Superior temporal gyrus (tissue), 1 donor: Measurements from ENCODE around the gene GTPBP1.

Experiments
- DNase-seq: peaks from one replicate; pipeline ENCODE4 v3.0.0-alpha.2; 2016; ENCODE audit errors: extremely low spot score

GTPBP1 gene

DNA sequence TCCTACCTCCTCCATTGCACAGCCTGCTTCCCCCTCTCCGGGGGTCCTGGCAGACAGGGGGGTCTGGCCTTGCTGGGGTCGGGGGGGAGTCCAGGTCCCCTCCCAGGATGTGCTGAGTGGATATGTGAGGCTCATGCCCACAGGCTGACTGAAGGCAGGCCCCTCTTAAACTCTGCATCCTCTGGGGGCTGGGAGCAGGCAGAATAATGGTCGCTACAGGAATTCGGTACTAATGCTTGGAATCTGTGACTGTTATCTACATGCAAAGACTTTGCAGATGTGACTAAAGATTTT lies 51.7 kb downstream of the GTPBP1 start:
- DNase-seq = no peak

GRCh38 chr22:38758276-38758945 lies 52.7 kb downstream of the GTPBP1 start:
- no peak for DNase-seq

DNA sequence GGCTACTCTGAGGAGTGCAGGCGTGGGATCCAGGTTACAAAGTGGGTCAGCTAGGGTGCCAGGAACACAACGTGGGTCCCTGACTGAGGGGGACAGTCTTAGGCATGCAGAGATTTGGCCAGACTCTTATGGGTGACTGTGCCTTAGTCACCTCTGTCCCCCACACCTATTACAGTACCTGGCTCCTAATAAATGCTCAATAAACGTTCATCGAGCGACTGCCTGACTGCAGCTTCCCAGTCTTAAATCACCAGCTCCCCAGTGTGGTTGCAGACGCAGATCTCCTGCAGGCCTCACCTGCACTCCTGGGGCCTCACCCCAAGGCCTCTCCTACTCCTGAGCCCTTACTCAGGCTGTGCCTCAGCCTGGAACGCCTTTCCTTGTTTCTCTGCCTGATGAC lies 53.3 kb downstream of the GTPBP1 start:
- no peak for DNase-seq

DNA sequence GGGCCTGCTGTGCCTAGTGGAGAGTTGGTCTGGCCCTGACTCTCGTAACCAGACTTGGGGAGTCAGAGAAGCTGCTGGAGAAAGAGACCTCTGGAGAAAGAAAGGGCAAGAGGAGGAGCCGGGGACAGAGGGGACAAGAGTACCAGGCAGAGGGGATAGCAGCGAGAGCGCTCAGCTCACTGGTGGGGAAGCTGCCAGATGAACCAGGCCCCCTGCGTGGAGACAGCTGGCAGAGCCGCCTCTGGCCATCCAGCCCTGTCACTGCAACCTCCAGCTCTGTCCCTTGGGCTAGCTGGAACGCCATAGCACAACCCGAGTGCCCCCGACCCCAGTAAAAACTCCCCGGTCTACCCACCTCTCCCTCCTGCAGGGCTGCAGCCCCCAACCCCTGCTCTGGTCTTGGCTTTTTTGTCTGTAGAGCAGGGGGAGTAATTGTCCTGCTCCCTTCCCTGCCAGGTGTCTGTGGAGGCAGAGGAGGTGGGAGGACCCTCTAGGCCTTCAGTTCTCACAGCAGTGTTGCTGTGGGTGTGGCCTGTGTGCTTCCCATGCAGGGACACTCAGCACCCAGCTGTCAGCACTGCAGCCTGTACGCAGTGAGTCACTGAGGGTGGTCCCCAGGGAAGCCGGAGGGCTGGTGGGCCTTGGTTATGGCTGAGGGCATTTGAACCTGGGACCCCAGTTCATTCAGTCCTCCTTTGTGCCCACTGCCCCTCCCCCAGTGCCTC lies 54.9 kb downstream of the GTPBP1 start:
- DNase-seq = no peak

- DNase-seq = no peak
Measured at GRCh38 chr22:38761202-38762162, 55.7 kb downstream of the GTPBP1 start.

GRCh38 chr22:38762551-38762983 lies 56.8 kb downstream of the GTPBP1 start:
- DNase-seq = no peak

GRCh38 chr22:38766076-38766777 lies 60.5 kb downstream of the GTPBP1 start:
- peak; percentile 82 for DNase-seq

DNA sequence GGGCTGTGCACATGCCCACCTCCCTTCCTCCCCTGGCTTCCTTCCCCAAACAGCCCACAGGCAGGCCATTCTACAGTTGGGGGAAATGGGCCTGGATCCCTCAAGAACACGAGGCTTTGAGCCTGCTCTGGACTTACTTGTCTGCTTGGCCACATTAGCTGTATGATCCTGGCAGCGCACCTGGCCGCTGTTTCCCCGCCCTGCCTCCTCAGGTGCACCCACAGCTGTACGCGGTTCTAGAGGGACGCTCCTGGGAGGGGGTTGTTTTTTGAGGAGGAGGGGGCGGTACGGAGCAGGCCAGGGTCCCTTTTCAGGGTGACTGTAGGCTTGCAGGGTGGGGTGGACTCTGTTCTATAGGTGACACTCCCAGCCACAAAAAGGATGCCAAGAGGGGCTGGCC lies 61.6 kb downstream of the GTPBP1 start:
- DNase-seq = no peak

- DNase-seq = no peak
Measured at GRCh38 chr22:38768036-38768435, 62.3 kb downstream of the GTPBP1 start.

- DNase-seq = no peak
Measured at GRCh38 chr22:38770257-38770949, 64.7 kb downstream of the GTPBP1 start.

- no peak for DNase-seq
Measured at GRCh38 chr22:38772623-38772873, 66.8 kb downstream of the GTPBP1 start.

- DNase-seq = no peak
Measured at GRCh38 chr22:38773363-38773946, 67.7 kb downstream of the GTPBP1 start.

DNA sequence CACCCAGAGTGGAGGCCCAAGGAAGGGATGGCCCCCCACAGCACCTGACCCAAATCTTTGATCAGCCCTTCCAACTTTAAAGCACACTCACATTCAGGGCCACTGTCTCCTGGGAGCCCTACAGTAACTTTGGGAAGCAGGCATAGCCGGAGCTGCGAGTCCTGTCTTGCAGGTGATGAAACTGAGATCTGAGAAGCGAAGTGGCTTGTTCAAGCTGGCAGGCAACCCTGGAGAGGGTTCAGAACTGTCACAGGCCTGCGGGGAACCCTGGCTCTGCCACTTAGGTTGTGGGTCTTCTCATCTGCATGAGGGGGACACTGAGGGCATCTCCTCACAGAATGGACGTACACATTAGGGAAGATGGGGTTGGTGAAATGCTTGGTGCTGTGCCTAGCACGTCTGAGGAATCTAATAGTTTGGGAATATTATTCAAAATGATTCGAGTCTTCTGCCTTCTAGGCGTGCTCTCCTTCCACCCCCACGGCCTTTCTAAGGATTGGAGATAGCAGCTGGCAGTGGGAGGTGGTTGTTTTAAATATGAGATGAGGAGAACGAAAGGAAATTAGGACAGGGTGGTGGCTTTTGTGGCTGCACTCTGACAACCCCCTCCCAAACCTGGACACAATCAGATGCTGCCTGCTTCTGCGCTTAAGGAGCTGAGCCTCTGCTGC lies 68.9 kb downstream of the GTPBP1 start:
- no peak for DNase-seq

DNA sequence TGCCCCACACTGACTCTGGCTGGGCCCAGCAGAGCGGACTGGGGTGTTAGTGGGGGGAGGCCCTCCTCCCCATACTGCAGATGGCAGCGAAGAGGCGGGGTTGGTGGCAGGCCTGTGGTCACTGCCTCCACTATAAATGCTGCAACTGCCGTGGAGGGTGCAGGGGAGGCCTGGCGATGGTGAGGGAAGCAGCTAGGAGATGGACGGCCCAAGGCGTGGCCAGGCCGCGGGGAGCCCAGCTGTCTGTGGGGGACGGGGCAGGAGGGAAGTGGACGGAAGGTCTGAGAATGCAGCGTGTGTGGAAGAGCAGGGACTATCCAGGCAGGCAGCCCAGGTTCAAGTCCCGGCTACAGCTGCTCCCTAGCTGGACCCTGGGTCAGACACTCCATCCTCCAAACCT lies 69.9 kb downstream of the GTPBP1 start:
- DNase-seq = no peak

DNA sequence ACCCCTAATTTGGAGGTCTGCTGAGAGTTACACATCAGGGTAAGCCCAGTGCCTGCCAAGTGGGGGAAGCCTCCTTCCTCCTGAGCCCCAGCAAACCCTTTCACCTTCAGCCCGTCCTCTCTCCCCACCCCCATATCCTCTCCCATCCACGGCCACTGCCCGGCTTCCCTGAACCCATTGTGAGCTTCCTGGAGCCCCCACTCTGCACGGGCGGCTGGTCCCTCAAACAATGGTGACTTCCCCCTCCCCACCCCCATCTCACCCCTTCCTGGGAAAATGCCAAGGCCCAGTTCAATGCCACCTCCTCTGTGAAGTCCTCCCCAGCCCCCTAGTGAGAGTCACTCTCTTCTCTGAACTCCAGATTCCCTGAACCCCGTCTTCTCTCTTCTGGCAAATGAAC lies 70.3 kb downstream of the GTPBP1 start:
- DNase-seq = no peak

DNA sequence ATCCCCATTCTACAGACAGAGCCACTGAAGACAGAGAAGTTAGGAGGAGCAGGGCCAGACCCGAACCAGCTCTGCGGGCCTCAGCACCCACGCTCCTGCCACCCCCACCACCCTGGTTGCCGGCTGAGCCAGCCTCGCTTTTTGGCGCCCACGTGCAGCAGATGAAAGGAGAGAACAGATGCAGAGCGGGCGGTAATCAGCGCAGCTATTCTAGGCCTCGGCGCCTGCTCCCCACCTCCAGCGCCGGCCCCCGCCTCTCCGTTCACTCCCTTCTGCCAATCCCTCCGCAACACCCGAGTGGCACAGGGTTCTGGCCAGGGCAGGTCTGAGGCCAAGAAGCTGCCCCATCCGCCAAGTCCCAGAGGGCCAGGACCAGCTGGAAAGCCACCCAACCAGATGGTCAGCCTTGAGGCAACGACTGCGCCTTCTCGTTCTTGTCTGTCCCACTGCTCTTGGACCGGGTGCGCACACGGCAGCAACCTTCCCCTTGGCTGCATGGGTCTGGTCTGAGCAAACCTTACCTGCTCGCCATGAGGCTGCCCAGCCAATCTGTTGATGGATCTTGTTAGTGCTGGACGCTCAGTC lies 71.4 kb downstream of the GTPBP1 start:
- DNase-seq = no peak

DNA sequence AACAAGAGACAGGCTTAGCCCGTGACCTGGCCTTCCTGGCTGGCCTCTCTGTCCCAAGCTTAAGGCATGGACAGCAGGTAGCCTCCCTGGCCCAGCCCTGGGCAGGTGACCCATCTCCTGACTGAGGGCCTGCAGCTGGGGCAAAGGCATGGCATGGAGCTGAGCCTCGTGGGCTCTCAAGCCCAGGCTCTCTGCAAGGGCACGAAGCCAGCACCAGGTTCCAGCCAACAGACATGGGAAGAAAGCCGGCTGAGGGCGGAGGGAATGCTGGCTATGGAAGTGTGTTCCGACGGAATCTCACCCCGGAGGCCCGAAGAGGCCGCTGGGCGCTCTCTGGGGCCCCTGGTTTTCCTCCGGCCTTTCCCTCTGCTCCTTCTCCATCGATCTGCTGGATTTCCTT lies 75.3 kb downstream of the GTPBP1 start:
- DNase-seq = no peak

DNA sequence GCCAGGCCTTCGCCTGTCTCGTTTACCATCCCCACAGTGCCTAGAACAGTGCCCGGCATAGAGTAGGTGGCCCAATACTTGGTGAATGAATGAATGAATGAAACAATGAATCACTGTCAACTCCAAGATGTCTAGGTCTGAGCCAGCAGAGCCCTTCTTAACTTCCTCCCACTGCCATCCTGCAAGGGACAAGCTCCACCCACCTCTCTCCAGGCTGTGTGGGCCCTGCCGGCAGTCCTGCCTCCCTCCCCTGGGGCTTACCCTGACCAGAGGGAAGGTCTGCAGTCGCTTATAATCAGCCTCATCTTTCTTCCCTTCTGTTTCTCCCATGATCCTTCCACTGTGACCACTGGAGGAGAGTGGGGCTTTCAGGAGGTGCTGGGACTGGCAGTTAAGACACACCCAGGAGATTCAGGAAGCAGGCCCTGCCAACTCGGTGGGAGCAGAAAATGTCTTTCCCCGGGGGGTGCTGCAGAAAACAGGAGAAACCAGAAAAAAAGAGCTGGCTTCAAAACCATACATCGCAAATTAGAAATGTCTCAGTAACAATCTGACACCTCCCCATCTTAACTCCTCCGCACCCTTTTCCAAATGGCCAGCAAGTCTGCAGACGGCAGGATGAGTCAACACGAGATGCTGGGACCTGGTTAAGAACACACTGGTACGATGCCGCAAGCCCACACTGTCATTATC lies 76.8 kb downstream of the GTPBP1 start:
- DNase-seq = peak; percentile 64
